Endothelial cell of umbilical vein (primary cell): ENCODE data around the gene AQP1.

Experiments used
- CTCF ChIP-seq, 2 donors: IDR thresholded peaks; 1 replicate in 1 of 2; 2 replicates in 1 of 2; pipeline ENCODE4 v1.5.1; 2011; ENCODE audit warnings: low read length in 2 of 2, mild to moderate bottlenecking in 2 of 2, moderate library complexity in 2 of 2, control low read depth in 1 of 2, inconsistent platforms in 1 of 2, low read depth in 1 of 2; ENCODE audit not compliant: insufficient read depth in 1 of 2; ENCODE audit errors: extremely low read depth in 1 of 2
- EZH2 ChIP-seq: IDR thresholded peaks from 2 replicates; pipeline ENCODE4 v1.6.1; 2012; ENCODE audit warnings: borderline replicate concordance, low read depth, mild to moderate bottlenecking, moderate library complexity, low read length, inconsistent platforms; ENCODE audit not compliant: severe bottlenecking
- POLR2A ChIP-seq: IDR thresholded peaks from 2 replicates; pipeline ENCODE4 v1.6.1; 2012; ENCODE audit warnings: low read depth, mild to moderate bottlenecking, control low read depth, low read length
- POLR2AphosphoS5 ChIP-seq: IDR thresholded peaks from 2 replicates; pipeline ENCODE4 v1.6.1; 2012; ENCODE audit warnings: low read depth, mild to moderate bottlenecking, control low read depth, low read length, moderate library complexity; ENCODE audit not compliant: insufficient read depth

DNA sequence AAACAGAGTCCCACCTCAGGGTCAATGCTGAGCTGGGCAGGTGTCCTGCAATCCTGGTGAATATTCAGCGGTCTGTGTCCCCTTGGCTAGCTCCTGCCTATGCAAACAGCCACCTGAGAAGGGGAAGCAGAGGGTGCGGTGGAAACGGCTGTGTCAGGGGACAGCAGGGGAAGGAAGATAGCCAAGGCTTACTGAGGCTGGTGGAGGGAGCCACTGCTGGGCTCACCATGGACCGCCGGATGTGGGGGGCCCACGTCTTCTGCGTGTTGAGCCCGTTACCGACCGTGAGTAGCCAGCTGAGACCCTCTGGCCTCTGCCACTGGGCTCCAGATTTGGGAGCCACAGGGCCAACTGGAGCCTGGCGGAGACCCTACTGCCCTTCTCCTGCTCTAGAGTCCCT is 52.2 kb downstream of the AQP1 start, which contains the start of gene GHRHR:
- no peak for TF ChIP-seq POLR2AphosphoS5
- TF ChIP-seq POLR2A, result no peak
- TF ChIP-seq EZH2, result no peak
- TF ChIP-seq CTCF (IDR thresholded peaks at IDR 0.05; ENCODE audit: extremely low read depth in 1 of 2, insufficient read depth in 1 of 2, low read depth in 1 of 2, low read length in 2 of 2), result no peak
